PC-3 (cell line): Measurements from ENCODE around the gene OCA2. TPM values are rescaled to one million over a fixed set of nuclear protein-coding genes. Genes with fewer than 3 reads are reported as not detected.

Experiments
- ATAC-seq: fragments of 200-7000 bp; cut with Tn5 transposase; 2 replicates; pipeline ENCODE4 v1.9.1; 2020; ENCODE audit warnings: mild to moderate bottlenecking, moderate library complexity
- BruUV-seq: library from RNA; stranded (reverse); fragments of 400-500 nt; replicated peaks from 2 replicates; lab custom pipeline; 2021; lab: Mats Ljungman, UMichigan
- CTCF ChIA-PET: fragments of 300-600 bp; sonication (Branson Sonifier 250); formaldehyde crosslinking; loops from one replicate; lab custom pipeline; 2022; ENCODE audit warnings: antibody characterized with exemption; lab: Charles Lee
- POLR2A ChIA-PET: fragments of 300-600 bp; sonication (Branson Sonifier 250); formaldehyde crosslinking; loops from one replicate; lab custom pipeline; 2022; ENCODE audit warnings: antibody characterized with exemption; ENCODE audit not compliant: unreplicated experiment; lab: Charles Lee
- DNase-seq: peaks from one replicate; pipeline ENCODE4 v3.0.0-alpha.2; 2015
- H2AFZ ChIP-seq: fragments of 300-600 bp; sonication (generic); 2 replicates; pipeline ENCODE4 v1.6.0; 2016; ENCODE audit warnings: antibody characterized with exemption, low read length
- H3F3A ChIP-seq: fragments of 300-600 bp; sonication (generic); one replicate; pipeline ENCODE4 v1.6.0; 2017; ENCODE audit warnings: antibody characterized with exemption, low read length, control low read depth, mild to moderate bottlenecking; ENCODE audit not compliant: unreplicated experiment
- H3K27ac ChIP-seq: fragments of 300-600 bp; sonication (generic); 2 replicates; pipeline ENCODE4 v1.5.1; 2016; ENCODE audit warnings: mild to moderate bottlenecking, low read length
- H3K27me3 ChIP-seq: fragments of 300-600 bp; sonication (generic); 2 replicates; pipeline ENCODE4 v1.6.1; 2016; ENCODE audit warnings: low read length, mixed read lengths
- H3K36me3 ChIP-seq: fragments of 300-600 bp; sonication (generic); 2 replicates; pipeline ENCODE4 v1.6.1; 2016; ENCODE audit warnings: low read depth, mixed run types, low read length, mixed read lengths
- H3K4me1 ChIP-seq: fragments of 300-600 bp; sonication (generic); 2 replicates; pipeline ENCODE4 v1.5.1; 2016; ENCODE audit warnings: low read length; ENCODE audit not compliant: insufficient read depth
- H3K4me2 ChIP-seq: fragments of 300-600 bp; sonication (generic); 2 replicates; pipeline ENCODE4 v1.6.0; 2016; ENCODE audit warnings: low read length
- H3K4me3 ChIP-seq: fragments of 300-600 bp; sonication (generic); 2 replicates; pipeline ENCODE4 v1.5.1; 2016; ENCODE audit warnings: mild to moderate bottlenecking, low read length, mixed read lengths
- H3K79me2 ChIP-seq: fragments of 300-600 bp; sonication (generic); 2 replicates; pipeline ENCODE4 v1.6.1; 2017; ENCODE audit warnings: low read length, mixed read lengths
- H3K9ac ChIP-seq: fragments of 300-600 bp; sonication (generic); 2 replicates; pipeline ENCODE4 v1.6.0; 2016; ENCODE audit warnings: mild to moderate bottlenecking, low read length
- H3K9me2 ChIP-seq: fragments of 300-600 bp; sonication (generic); replicated peaks from 2 replicates; pipeline ENCODE4 v1.6.1; 2016; ENCODE audit warnings: mixed run types, low read length, mixed read lengths
- H3K9me3 ChIP-seq: fragments of 300-600 bp; sonication (generic); 2 replicates; pipeline ENCODE4 v1.6.1; 2016; ENCODE audit warnings: low read length, mixed read lengths
- H4K20me1 ChIP-seq: fragments of 300-600 bp; sonication (generic); 2 replicates; pipeline ENCODE4 v1.6.1; 2016; ENCODE audit warnings: low read length, mixed read lengths
- CTCF ChIP-seq: fragments of 300-600 bp; sonication (generic); conservative IDR thresholded peaks from 2 replicates; pipeline ENCODE4 v1.5.1; 2017; ENCODE audit warnings: antibody characterized with exemption, low read depth, mild to moderate bottlenecking, low read length
- EZH2 ChIP-seq: fragments of 300-600 bp; sonication (generic); IDR thresholded peaks from one replicate; pipeline ENCODE4 v1.6.1; 2017; ENCODE audit warnings: antibody characterized with exemption, mild to moderate bottlenecking, low read length; ENCODE audit not compliant: unreplicated experiment
- EZH2phosphoT487 ChIP-seq: fragments of 300-600 bp; sonication (generic); IDR thresholded peaks from 2 replicates; pipeline ENCODE4 v1.6.1; 2018; ENCODE audit warnings: mild to moderate bottlenecking, antibody characterized with exemption, low read length, borderline replicate concordance
- intact Hi-C: fragments of 100-400 bp; cut with micrococcal nuclease; formaldehyde crosslinking; loops from 2 replicates; pipeline ENCODE4 v1.9.0; 2023
- total RNA-seq: library from RNA; depleted of rRNA; stranded (reverse); fragments of >200 nt; gene quantifications from 2 replicates; pipeline ENCODE4 v1.2.3, GENCODE V29; 2014

The OCA2 gene
- total RNA-seq, 1 experiment from 2014 or later, result not detected

GRCh38 chr15:28068930-28069329 lies 30.2 kb downstream of the OCA2 start:
- no peaks in the 10 kb centered on the region for H3K4me1 ChIP-seq
- no peaks in the 10 kb centered on the region for H3K79me2 ChIP-seq
- no TSS peak for BruUV-seq
- ChIA-PET CTCF (no interaction called here), POLR2A (no interaction called here)
- intact Hi-C loops, result no loop called here
- H3K4me2 ChIP-seq, result no peak overlapping the region
- H3K27ac ChIP-seq, result no peak overlapping the region
- H3K9ac ChIP-seq, result no peak overlapping the region
- no peak for DNase-seq
- no peaks in the 10 kb centered on the region for H3K9me3 ChIP-seq
- ATAC-seq, result no peak
- no peaks in the 10 kb centered on the region for H3K27me3 ChIP-seq
- no peak overlapping the region for H3K4me3 ChIP-seq
- TF ChIP-seq EZH2phosphoT487 (no peak), EZH2 (no peak), CTCF (no peak)
- H4K20me1 ChIP-seq, result no peaks in the 10 kb centered on the region
- H3K9me2 ChIP-seq, result no peaks in the 10 kb centered on the region
- H3K36me3 ChIP-seq, result no peaks in the 10 kb centered on the region
- no peak overlapping the region for H2AFZ ChIP-seq
- H3F3A ChIP-seq, result no peaks in the 10 kb centered on the region

- Histone ChIP-seq H3K9ac (no peak overlapping the region), H3F3A (no peaks in the 10 kb centered on the region), H3K36me3 (no peaks in the 10 kb centered on the region), H4K20me1 (no peaks in the 10 kb centered on the region), H2AFZ (no peak overlapping the region), H3K4me1 (no peaks in the 10 kb centered on the region), H3K27me3 (no peaks in the 10 kb centered on the region), H3K27ac (no peak overlapping the region), H3K4me2 (no peak overlapping the region), H3K4me3 (no peak overlapping the region), H3K79me2 (no peaks in the 10 kb centered on the region), H3K9me2 (no peaks in the 10 kb centered on the region), H3K9me3 (no peaks in the 10 kb centered on the region)
- ChIA-PET POLR2A (no interaction called here), CTCF (no interaction called here)
- intact Hi-C loops, result no loop called here
- no peak for DNase-seq
- TF ChIP-seq EZH2phosphoT487 (no peak), CTCF (no peak), EZH2 (no peak)
- BruUV-seq, result no TSS peak
- no peak for ATAC-seq
Measured at GRCh38 chr15:28066231-28066630, 32.9 kb downstream of the OCA2 start.

GRCh38 chr15:28060005-28060404 lies 39.1 kb downstream of the OCA2 start:
- ChIA-PET CTCF (no interaction called here), POLR2A (no interaction called here)
- no peak overlapping the region for H3K4me2 ChIP-seq
- H4K20me1 ChIP-seq, result no peaks in the 10 kb centered on the region
- H3K9me2 ChIP-seq, result no peaks in the 10 kb centered on the region
- ATAC-seq (no peak), DNase-seq (no peak)
- no peak overlapping the region for H3K9ac ChIP-seq
- intact Hi-C loops, result no loop called here
- H3K9me3 ChIP-seq, result no peaks in the 10 kb centered on the region
- TF ChIP-seq EZH2phosphoT487, result no peak
- no peak for TF ChIP-seq CTCF
- no peak for TF ChIP-seq EZH2
- no TSS peak for BruUV-seq
- no peaks in the 10 kb centered on the region for H3F3A ChIP-seq
- no peak overlapping the region for H2AFZ ChIP-seq
- H3K27me3 ChIP-seq, result no peaks in the 10 kb centered on the region
- no peak overlapping the region for H3K4me3 ChIP-seq
- no peaks in the 10 kb centered on the region for H3K79me2 ChIP-seq
- no peak overlapping the region for H3K27ac ChIP-seq
- H3K4me1 ChIP-seq, result no peaks in the 10 kb centered on the region
- H3K36me3 ChIP-seq, result no peaks in the 10 kb centered on the region
